Activated B cell treated with CpG ODN at 0.5 μM for 24 hours (primary cell): ENCODE measurements around the gene PTPN18. TPM values are rescaled to one million over a fixed set of nuclear protein-coding genes. Genes with fewer than 3 reads are reported as not detected.

Source experiments
- total RNA-seq: library from RNA; stranded (reverse); gene quantifications from 2 replicates; pipeline ENCODE4 v1.2.3, GENCODE V29; 2022

PTPN18 gene
- total RNA-seq, 1 donor from 2014 or later = 77.7 TPM

Other genes starting within 250 kb of the PTPN18 start
- gene POTEF, start 226.8 kb upstream of the PTPN18 start, total RNA-seq = not detected in 2 replicates
- gene CCDC74B, start 210.9 kb upstream of the PTPN18 start, total RNA-seq = 0.24 and 0.93 TPM in 2 replicates
- gene SMPD4, start 174.5 kb upstream of the PTPN18 start, total RNA-seq = 58.5 and 66.8 TPM in 2 replicates
- gene MZT2B, start 173.8 kb upstream of the PTPN18 start, total RNA-seq = 143 and 151 TPM in 2 replicates
- gene TUBA3E, start 157.6 kb upstream of the PTPN18 start, total RNA-seq = not detected in 2 replicates
- gene IMP4, start 13.2 kb upstream of the PTPN18 start, total RNA-seq = 121 and 140 TPM in 2 replicates
- not detected in 2 replicates for gene POTEI, start 153.3 kb downstream of the PTPN18 start, total RNA-seq
- gene CFC1B, start 165.2 kb downstream of the PTPN18 start, total RNA-seq = not detected in 2 replicates
- gene CFC1, start 243.5 kb downstream of the PTPN18 start, total RNA-seq = not detected in 2 replicates